Eye (tissue), 1 donor: ENCODE results near the gene PDHA2.

ENCODE experiments used
- DNase-seq: peaks from one replicate; pipeline ENCODE4 v3.0.0-alpha.2; 2015

Gene PDHA2

DNA sequence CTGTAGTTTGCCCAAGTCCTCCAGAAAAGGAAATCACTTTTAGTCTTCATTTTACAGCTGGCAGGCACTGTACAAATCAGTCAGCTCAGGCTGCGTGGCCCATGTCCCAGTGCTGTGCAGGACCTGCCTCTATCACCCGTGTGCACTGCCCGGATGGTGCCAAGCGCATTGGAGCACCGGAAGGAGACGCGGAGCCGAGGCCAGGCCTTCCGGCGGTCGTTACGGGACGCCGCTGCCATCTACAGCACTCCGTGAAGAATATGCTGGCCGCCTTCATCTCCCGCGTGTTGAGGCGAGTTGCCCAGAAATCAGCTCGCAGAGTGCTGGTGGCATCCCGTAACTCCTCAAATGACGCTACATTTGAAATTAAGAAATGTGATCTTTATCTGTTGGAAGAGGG, at the start of gene PDHA2:
PDHA2 (plus strand) TSS at position 203 of the 400 bp plus-strand sequence; CDS start at position 261, 58 bp downstream.
- DNase-seq: no peak

DNA sequence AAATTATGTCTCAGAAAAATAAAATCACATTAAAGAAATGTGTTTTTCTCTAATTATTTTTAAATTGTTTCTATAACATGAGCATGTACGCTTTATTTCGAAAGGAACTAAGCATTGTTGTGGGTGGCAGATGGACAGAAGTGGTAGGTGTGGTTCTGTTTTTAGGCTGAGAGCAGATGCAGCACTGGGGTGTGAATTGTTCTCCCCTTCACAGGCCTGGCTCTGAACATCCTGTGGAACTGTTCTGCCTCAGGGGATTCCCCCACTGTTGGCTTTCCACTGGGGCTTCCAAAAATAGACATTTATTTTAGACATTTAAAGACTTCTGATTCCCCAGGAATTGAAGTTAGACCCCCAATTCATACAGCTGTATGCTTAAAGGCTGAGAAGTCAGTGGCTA, 41.9 kb upstream of the PDHA2 start:
- no peak for DNase-seq

DNA sequence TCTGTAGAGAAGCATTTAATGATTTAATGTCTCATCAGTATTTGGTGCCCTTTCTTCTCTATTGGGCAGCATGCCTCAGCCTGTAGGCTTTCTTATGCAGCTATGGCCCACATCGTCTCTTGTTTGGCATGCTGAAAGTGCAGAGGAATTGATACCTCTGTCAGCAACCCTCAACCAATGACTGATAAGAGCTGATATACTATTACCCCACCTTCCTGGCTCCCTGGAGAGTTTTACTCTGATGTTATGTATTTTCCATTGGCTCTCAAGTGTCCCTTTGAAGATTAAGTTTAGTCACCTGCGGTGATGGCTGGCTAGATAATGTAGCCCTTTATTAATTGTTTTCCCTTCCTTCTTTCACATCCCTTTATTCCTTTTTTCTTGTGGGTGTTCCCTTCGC, 41.2 kb upstream of the PDHA2 start:
- DNase-seq: no peak

DNA sequence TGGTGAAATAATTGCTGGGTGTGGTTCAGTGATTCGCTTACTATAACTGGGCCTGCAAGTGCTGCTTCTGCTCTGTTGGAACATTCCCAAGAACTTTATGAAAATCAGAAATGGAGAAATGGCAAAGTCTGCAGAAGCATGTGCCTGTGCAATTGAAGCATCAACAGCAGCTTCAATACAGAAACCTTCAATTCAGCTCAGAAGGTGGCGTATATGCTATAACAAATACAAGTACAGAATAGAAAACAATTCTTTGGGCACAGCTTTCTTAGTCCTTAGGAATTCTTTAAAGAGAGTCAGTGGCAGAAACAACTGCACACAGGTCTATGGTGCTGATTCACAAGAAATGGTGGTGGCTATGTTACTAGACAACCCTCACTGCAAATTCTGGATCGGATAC, 18.0 kb upstream of the PDHA2 start:
- peak; percentile 1 for DNase-seq

DNA sequence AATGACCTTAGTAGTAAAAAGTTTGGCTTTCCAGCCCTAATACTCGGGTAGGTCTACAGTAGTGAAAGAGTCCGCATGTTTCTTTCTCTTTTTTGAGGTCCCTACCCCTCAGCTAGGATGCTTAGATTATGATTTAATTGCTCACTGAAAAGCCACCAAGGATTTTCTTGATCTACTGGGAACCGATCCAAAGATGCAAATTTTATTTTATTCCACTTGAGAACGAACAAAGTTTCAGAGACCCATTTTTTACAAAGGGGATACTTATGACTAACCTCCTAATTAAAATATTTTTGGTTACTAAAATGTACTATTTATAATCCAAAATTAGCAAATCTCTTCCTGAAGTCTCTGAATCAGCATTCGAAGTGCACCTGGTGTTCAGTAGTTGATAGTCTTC, 14.3 kb upstream of the PDHA2 start:
- DNase-seq: no peak

DNA sequence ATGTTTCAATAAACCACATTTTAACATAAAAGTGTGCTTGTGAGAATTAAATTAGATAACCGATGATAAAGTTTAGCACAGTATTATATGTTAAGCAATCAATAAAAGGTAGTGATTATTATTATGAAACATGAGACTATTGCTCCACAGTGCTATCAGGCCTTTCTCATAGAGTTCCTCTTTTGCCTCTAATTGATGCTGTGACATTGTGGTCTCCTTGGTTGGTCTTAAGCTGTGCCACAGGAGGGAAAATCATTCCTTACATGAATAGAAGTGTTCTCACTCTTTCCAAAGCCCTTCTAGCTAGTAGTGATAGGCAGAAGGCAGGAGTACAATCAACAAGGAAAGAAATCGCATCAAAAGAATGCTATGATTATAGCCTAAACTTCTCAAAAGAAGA, 9.2 kb upstream of the PDHA2 start:
- DNase-seq: no peak

DNA sequence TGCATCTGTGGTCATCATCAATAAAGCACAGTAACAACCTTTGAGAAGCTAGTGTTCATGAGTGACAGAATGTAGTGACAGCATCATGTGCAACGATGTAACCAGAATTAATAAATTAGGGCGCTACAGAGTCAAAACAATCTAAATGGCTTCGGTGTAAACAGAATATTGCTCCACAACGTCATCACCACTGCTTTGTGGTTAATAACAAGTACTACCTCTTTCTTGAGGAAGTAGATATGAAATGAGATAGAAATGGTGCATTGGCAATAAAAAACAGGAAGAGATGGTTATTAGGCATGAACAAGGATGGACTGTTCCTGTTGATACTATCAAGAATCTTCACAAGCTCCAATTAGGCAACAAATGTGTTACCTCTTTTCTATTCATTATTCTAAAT, 8.7 kb upstream of the PDHA2 start:
- DNase-seq: no peak

DNA sequence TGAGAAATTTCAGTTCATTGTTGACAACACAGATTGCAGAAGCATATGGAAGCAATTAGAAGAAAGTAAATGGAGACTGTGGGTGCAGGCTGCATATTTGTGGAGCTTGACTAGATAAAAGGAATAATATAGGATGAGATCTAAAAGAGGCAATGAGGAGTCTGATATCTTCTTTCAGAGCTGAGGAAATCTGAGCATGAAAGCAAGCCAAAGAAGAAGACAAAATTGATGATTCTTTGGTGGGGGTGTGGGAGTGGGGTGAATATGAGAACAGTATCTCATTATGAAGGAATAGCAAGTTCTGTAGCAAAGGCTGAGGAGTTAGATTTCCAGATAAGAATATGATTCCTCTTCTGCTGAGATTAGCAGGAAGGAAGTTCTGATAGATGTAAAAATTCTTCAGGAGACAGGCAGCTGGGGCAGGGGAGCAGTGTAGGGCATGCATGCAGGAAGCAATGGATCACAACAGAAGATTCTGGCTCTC, 6.1 kb upstream of the PDHA2 start:
- no peak for DNase-seq

DNA sequence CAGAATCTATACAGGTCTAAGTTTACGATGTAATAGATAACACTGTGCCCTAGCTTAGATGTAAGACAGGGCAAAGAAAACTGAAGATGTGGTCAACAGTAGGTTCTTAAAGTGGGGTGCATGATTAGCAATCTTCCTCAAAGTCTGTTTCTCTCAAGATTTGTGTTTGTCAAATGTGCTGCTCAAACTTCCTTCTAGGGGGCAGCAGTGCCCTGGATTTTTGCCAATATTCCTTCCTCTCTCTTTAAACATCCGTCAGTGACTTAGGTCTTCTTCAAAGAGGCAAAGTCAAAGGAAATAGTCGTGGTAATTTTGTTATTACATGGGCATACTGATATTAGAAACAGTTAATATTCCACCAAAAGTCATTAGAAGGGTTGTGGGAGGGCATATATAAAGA, 4.2 kb upstream of the PDHA2 start:
- DNase-seq: peak; percentile 55

DNA sequence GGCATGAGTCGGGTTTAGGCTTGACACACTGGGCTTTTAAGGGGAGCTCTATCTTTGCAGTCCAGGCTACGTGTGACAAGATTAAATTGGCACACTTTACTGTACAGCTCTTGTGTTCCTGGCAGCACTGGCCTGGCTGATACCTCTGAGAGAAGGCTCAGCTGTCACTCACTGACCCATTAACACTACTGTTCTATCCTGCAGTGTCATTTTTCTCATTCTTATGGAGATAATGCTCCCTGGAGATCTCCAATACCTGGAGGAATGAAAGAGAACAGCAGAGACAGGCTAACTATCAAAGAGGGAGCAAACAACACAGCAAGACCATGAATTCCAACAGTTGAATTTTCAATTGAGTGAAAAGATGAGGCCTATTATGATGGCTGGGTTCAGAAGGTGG, 1.7 kb upstream of the PDHA2 start:
- DNase-seq: peak; percentile 16

DNA sequence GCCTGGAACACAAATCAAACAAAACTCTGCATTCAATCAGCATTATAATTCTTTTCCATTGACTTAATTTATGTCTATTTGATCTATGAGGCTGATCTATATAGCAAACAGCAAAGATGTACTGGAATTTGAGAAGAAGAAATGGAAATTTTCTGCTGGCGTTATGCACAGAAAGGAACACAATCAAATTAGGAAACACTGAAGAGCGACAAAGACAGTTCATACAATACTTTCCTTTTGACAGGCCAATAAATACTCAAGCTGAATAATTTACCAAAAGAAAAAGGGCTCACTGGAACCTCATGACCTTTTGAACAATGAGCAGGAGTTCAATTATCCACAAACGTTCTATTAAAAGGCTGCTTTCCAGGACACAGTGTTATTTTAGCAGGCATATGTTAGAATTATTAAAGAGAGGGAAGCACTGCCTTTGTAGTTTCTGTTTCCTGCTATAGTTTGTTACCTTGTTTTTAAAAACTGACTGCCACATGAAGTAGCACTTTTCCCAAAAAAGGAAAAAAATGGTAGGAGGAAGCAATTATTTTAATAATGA, 8.1 kb downstream of the PDHA2 start:
- peak; percentile 36 for DNase-seq

DNA sequence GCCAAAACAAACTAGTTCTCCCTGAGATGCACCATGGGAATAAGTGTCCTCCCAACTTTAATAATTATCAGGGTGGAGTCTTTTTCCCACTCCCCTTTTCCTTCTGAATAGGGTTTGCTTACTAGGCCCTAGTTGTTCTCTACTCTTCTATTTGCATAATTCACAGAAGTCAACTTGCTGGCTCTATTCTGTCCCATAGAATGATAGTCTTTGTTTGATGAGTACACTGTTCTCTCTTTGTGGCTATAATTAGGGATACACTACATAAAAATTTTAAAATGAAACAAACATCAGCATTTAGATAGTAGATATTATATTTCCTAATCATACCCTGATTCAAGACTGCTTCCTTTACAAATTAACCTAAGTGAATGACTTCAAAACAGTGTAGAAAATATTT, 10.3 kb downstream of the PDHA2 start:
- DNase-seq: no peak

DNA sequence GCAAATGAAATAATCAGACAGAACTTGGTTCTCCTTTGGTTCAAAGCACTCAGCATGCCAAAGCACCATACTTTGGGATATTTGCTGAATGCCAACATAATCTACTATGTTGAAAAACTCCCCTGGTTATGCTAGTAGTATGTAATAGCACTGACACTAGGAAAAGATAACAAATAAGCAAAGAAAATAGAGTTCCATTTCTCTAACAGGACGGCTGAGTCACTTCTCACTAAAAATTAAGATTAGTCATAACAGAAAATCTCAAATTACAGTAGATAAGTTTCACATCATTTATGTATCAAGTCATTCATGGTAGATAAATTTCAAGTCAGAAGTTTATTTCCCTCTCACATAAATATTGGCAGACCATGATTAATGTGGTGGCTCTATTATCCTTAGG, 17.9 kb downstream of the PDHA2 start:
- no peak for DNase-seq

DNA sequence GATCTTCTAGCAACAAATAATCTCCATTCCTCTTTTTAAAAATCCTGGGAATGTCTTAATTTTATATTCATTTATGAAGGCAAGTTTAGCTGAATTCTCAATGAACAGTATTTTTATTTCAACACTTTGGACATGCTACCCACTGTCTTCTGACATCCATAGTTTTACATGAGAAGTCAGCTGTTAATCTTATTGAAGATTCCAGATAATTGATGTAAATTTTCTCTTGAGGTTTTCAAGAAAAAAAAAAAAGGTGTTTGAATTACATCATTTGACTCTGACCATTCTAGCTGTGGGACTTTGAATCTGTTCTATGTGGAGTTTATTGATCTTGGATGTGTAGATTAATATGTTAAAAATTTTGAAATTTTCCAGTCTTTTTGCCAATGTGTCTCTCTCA, 28.0 kb downstream of the PDHA2 start:
- DNase-seq: peak; percentile 23

DNA sequence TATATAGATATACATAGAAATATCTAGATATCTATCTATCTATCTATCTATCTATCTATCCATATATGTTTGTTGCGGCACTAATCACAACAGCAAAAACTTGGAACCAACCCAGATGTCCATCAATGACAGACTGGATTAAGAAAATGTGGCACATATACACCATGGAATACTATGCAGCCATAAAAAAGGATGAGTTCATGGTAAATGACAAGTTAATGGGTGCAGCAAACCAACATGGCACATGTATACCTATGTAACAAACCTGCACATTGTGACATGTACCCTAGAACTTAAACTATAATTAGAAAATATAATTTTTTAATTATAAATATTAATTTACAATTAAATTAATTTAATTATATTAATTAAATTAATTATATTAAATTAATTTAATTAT, 29.5 kb downstream of the PDHA2 start:
- DNase-seq: peak; percentile 31

DNA sequence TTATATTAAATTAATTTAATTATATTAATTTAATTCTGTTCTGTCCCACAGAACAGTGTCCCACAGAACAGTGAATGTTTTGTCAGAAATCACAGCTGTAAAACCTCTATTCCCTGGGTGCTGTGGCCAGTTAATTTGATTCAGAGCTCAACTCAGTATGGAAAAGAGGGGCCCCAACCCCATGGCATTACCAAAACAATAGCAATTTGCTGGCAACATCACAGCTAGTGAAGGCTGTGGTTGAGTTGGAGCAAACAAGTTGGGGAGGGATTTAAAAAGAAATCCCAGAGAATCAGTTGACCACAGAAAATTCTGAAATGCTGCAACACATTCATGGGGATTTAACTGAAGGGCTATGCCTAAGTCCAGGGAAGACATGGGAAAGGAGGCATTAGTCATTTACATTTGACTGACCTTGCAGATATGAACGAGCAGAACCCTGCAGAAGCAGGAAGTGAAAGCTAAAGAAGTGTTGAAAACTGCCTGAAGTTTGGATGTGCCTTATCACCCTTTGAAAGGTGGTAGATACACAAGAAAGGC, 30.1 kb downstream of the PDHA2 start:
- DNase-seq: peak; percentile 20

DNA sequence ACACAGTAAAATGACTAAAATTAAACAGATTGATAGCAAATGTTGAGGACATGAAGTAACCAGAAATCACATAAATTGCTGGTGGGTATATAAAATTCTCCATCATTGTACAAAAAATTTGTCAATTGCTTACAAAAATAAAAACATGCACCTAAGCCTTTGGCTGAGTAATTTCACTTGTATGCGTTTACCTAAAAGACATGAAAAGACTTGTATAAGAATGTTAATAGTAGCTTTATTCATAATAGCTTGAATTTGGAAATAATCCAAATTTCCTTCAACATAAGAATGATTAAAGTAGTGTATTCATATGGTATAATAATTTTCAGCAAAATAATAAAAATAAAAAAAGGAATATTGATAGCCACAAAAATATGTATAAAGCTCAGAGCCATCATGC, 37.7 kb downstream of the PDHA2 start:
- DNase-seq: no peak

DNA sequence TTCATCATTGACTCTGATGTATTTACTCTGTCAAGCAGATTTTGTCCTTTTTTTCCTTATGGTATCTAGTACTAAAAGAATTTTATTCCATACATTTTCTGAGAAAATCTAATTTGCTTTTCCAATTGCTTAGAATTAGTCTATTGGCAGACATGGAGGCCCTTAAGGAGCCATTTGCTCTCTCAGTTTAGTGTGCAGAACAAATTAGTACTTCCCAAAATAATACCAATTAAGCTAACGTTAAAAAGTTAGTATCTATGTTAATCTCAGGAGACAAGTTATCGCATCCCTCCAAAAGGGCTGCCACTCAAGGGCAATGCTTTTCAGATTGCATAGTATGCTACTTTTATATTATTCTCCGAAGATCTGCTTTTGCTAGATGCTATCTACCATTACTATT, 47.7 kb downstream of the PDHA2 start:
- no peak for DNase-seq

DNA sequence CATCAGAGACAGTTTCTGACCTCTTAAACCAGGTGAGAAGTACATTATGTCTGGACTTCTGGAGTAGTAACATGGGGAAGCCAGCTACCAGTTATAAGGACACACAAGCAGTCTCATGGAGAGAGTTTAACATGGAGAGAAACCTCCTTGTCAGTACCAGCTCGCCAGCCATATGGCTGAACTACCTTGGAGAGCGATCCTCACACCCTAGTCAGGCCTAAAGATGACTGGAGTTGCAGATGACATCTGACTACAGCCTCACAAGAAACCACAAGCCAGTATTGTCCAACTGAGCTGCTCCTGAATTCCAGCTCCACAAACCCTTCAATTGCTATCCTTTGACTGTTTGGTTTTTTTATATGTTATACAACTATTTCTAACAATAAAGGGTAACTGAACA, 49.8 kb downstream of the PDHA2 start:
- no peak for DNase-seq
